Measurements from ENCODE around the gene EPHA8.

EPHA8 gene

GRCh38 chr1:22529901-22530621, 33.2 kb upstream of the EPHA8 start:
- no peak overlapping the region for H3K4me3 Mint-ChIP-seq
- peaks cover 8% of the 10 kb centered on the region for H3K36me3 Mint-ChIP-seq
- H3K27me3 Mint-ChIP-seq: no peaks in the 10 kb centered on the region
- H3K27ac Mint-ChIP-seq: no peak overlapping the region
- no peaks in the 10 kb centered on the region for H3K4me1 Mint-ChIP-seq
- H3K9me3 Mint-ChIP-seq: no peaks in the 10 kb centered on the region

- H3K4me1 Mint-ChIP-seq: no peaks in the 10 kb centered on the region
- no peak overlapping the region for H3K4me3 Mint-ChIP-seq
- peaks cover 8% of the 10 kb centered on the region for H3K36me3 Mint-ChIP-seq
- no peaks in the 10 kb centered on the region for H3K27me3 Mint-ChIP-seq
- H3K9me3 Mint-ChIP-seq: no peaks in the 10 kb centered on the region
- no peak overlapping the region for H3K27ac Mint-ChIP-seq
Measured at GRCh38 chr1:22530715-22531114, 32.6 kb upstream of the EPHA8 start.

- Mint-ChIP-seq H3K4me1 (no peaks in the 10 kb centered on the region), H3K36me3 (peaks cover 11% of the 10 kb centered on the region), H3K9me3 (no peaks in the 10 kb centered on the region), H3K4me3 (no peak overlapping the region), H3K27me3 (no peaks in the 10 kb centered on the region), H3K27ac (no peak overlapping the region)
Measured at GRCh38 chr1:22531251-22531650, 32.0 kb upstream of the EPHA8 start.

- peaks cover 6% of the 10 kb centered on the region for H3K4me1 Mint-ChIP-seq
- H3K4me3 Mint-ChIP-seq: no peak overlapping the region
- peaks cover 10% of the 10 kb centered on the region for H3K36me3 Mint-ChIP-seq
- H3K27ac Mint-ChIP-seq: no peak overlapping the region
- no peaks in the 10 kb centered on the region for H3K9me3 Mint-ChIP-seq
- no peaks in the 10 kb centered on the region for H3K27me3 Mint-ChIP-seq
Measured at GRCh38 chr1:22533244-22533895, 29.9 kb upstream of the EPHA8 start.

- no peak overlapping the region for H3K4me3 Mint-ChIP-seq
- no peak overlapping the region for H3K27ac Mint-ChIP-seq
- H3K4me1 Mint-ChIP-seq: peaks cover 15% of the 10 kb centered on the region
- H3K9me3 Mint-ChIP-seq: no peaks in the 10 kb centered on the region
- H3K36me3 Mint-ChIP-seq: peaks cover 10% of the 10 kb centered on the region
- H3K27me3 Mint-ChIP-seq: no peaks in the 10 kb centered on the region
Measured at GRCh38 chr1:22534951-22535350, 28.3 kb upstream of the EPHA8 start.

- H3K27ac Mint-ChIP-seq: no peak overlapping the region
- no peak overlapping the region for H3K4me3 Mint-ChIP-seq
- peaks cover 15% of the 10 kb centered on the region for H3K4me1 Mint-ChIP-seq
- no peaks in the 10 kb centered on the region for H3K27me3 Mint-ChIP-seq
- no peaks in the 10 kb centered on the region for H3K9me3 Mint-ChIP-seq
- peaks cover 10% of the 10 kb centered on the region for H3K36me3 Mint-ChIP-seq
Measured at GRCh38 chr1:22535399-22535798, 27.9 kb upstream of the EPHA8 start.

GRCh38 chr1:22536506-22536905, 26.8 kb upstream of the EPHA8 start:
- peaks cover 10% of the 10 kb centered on the region for H3K36me3 Mint-ChIP-seq
- H3K27ac Mint-ChIP-seq: no peak overlapping the region
- H3K4me3 Mint-ChIP-seq: no peak overlapping the region
- H3K9me3 Mint-ChIP-seq: no peaks in the 10 kb centered on the region
- H3K27me3 Mint-ChIP-seq: no peaks in the 10 kb centered on the region
- peaks cover 15% of the 10 kb centered on the region for H3K4me1 Mint-ChIP-seq

GRCh38 chr1:22537441-22538139, 25.7 kb upstream of the EPHA8 start:
- no peaks in the 10 kb centered on the region for H3K9me3 Mint-ChIP-seq
- H3K36me3 Mint-ChIP-seq: peaks cover 10% of the 10 kb centered on the region
- peaks cover 15% of the 10 kb centered on the region for H3K4me1 Mint-ChIP-seq
- H3K4me3 Mint-ChIP-seq: no peak overlapping the region
- H3K27ac Mint-ChIP-seq: no peak overlapping the region
- no peaks in the 10 kb centered on the region for H3K27me3 Mint-ChIP-seq

- Mint-ChIP-seq H3K27me3 (no peaks in the 10 kb centered on the region), H3K4me3 (no peak overlapping the region)
Measured at GRCh38 chr1:22539510-22540118, 23.7 kb upstream of the EPHA8 start.

GRCh38 chr1:22540337-22540736, 23.0 kb upstream of the EPHA8 start:
- no peaks in the 10 kb centered on the region for H3K9me3 Mint-ChIP-seq
- no peak overlapping the region for H3K27ac Mint-ChIP-seq

More at GRCh38 chr1:22539510-22540118, 23.7 kb upstream of the EPHA8 start:
- Mint-ChIP-seq H3K36me3 (peaks cover 5% of the 10 kb centered on the region), H3K27ac (no peak overlapping the region), H3K4me1 (peaks cover 15% of the 10 kb centered on the region), H3K9me3 (no peaks in the 10 kb centered on the region)

GRCh38 chr1:22542886-22543285, 20.4 kb upstream of the EPHA8 start:
- Mint-ChIP-seq H3K4me3 (no peak overlapping the region), H3K9me3 (no peaks in the 10 kb centered on the region), H3K27ac (no peak overlapping the region), H3K36me3 (no peaks in the 10 kb centered on the region), H3K27me3 (no peaks in the 10 kb centered on the region), H3K4me1 (peaks cover 14% of the 10 kb centered on the region)

More at GRCh38 chr1:22540337-22540736, 23.0 kb upstream of the EPHA8 start:
- Mint-ChIP-seq H3K27me3 (no peaks in the 10 kb centered on the region), H3K36me3 (peaks cover 5% of the 10 kb centered on the region), H3K4me1 (peaks cover 15% of the 10 kb centered on the region), H3K4me3 (no peak overlapping the region)

GRCh38 chr1:22543679-22544078, 19.6 kb upstream of the EPHA8 start:
- no peak overlapping the region for H3K27ac Mint-ChIP-seq
- H3K27me3 Mint-ChIP-seq: peaks cover 2% of the 10 kb centered on the region
- H3K4me3 Mint-ChIP-seq: no peak overlapping the region
- H3K36me3 Mint-ChIP-seq: no peaks in the 10 kb centered on the region
- peaks cover 9% of the 10 kb centered on the region for H3K4me1 Mint-ChIP-seq
- H3K9me3 Mint-ChIP-seq: no peaks in the 10 kb centered on the region

- Mint-ChIP-seq H3K27me3 (peaks cover 7% of the 10 kb centered on the region), H3K9me3 (no peaks in the 10 kb centered on the region), H3K36me3 (no peaks in the 10 kb centered on the region), H3K4me1 (peaks cover under 1% of the 10 kb centered on the region), H3K4me3 (no peak overlapping the region), H3K27ac (no peak overlapping the region)
Measured at GRCh38 chr1:22544606-22545005, 18.7 kb upstream of the EPHA8 start.

- H3K27me3 Mint-ChIP-seq: peaks cover 7% of the 10 kb centered on the region
- no peaks in the 10 kb centered on the region for H3K9me3 Mint-ChIP-seq
- no peaks in the 10 kb centered on the region for H3K36me3 Mint-ChIP-seq
- no peak overlapping the region for H3K27ac Mint-ChIP-seq
- no peak overlapping the region for H3K4me3 Mint-ChIP-seq
- H3K4me1 Mint-ChIP-seq: no peaks in the 10 kb centered on the region
Measured at GRCh38 chr1:22545141-22545540, 18.1 kb upstream of the EPHA8 start.

- H3K4me3 Mint-ChIP-seq: no peak overlapping the region
- no peaks in the 10 kb centered on the region for H3K36me3 Mint-ChIP-seq
- H3K27me3 Mint-ChIP-seq: peaks cover 9% of the 10 kb centered on the region
- H3K4me1 Mint-ChIP-seq: no peaks in the 10 kb centered on the region
- H3K9me3 Mint-ChIP-seq: no peaks in the 10 kb centered on the region
- no peak overlapping the region for H3K27ac Mint-ChIP-seq
Measured at GRCh38 chr1:22547186-22547817, 16.0 kb upstream of the EPHA8 start.
